ENCODE data around the gene PPM1M. TPM values are rescaled to one million over a fixed set of nuclear protein-coding genes. Genes with fewer than 3 reads are reported as not detected.

PPM1M gene
- total RNA-seq, 1 donor, result 28.2 TPM

- H3K4me2 ChIP-seq (ENCODE audit: insufficient read depth, low read length), result no peak overlapping the region
- H3K4me3 ChIP-seq (ENCODE audit: insufficient read depth, low read length), result no peak overlapping the region
- peaks cover 18% of the 10 kb centered on the region for H3K4me1 ChIP-seq (ENCODE audit: insufficient read depth, low read length)
- peaks cover 71% of the 10 kb centered on the region for H3K36me3 ChIP-seq (ENCODE audit: insufficient read depth, low read length)
- no peak overlapping the region for H3K27ac ChIP-seq (ENCODE audit: low read depth, low read length)
- H3K9me3 ChIP-seq (ENCODE audit: low read depth, low read length), result no peaks in the 10 kb centered on the region
- peaks cover 19% of the 10 kb centered on the region for H3K79me2 ChIP-seq (ENCODE audit: insufficient read depth, low read length)
- H4K20me1 ChIP-seq (ENCODE audit: insufficient read depth, low read length), result peaks cover 12% of the 10 kb centered on the region
- no peak for DNase-seq (ENCODE audit: insufficient read length, low spot score, missing footprints)
- no peak for TF ChIP-seq CTCF (IDR thresholded peaks at IDR 0.05; ENCODE audit: extremely low read depth, low read depth, low read length)
- H3K27me3 ChIP-seq (ENCODE audit: insufficient read depth, low read length), result no peaks in the 10 kb centered on the region
- H2AFZ ChIP-seq (ENCODE audit: low read length), result no peak overlapping the region
Observed at GRCh38 chr3:52202384-52203077, 43.0 kb upstream of the PPM1M start.

GRCh38 chr3:52203701-52204100 is 41.9 kb upstream of the PPM1M start:
- Histone ChIP-seq H3K4me1 (ENCODE audit: insufficient read depth, low read length) (peaks cover 12% of the 10 kb centered on the region), H3K36me3 (ENCODE audit: insufficient read depth, low read length) (peaks cover 83% of the 10 kb centered on the region), H3K79me2 (ENCODE audit: insufficient read depth, low read length) (peaks cover 11% of the 10 kb centered on the region), H3K9me3 (ENCODE audit: low read depth, low read length) (no peaks in the 10 kb centered on the region), H3K4me2 (ENCODE audit: insufficient read depth, low read length) (no peak overlapping the region), H4K20me1 (ENCODE audit: insufficient read depth, low read length) (peaks cover 11% of the 10 kb centered on the region), H2AFZ (ENCODE audit: low read length) (no peak overlapping the region), H3K4me3 (ENCODE audit: insufficient read depth, low read length) (no peak overlapping the region), H3K27me3 (ENCODE audit: insufficient read depth, low read length) (no peaks in the 10 kb centered on the region), H3K27ac (ENCODE audit: low read depth, low read length) (no peak overlapping the region)
- no peak for DNase-seq (ENCODE audit: insufficient read length, low spot score, missing footprints)
- TF ChIP-seq CTCF (IDR thresholded peaks at IDR 0.05; ENCODE audit: extremely low read depth, low read depth, low read length), result no peak

- Histone ChIP-seq H3K9me3 (ENCODE audit: low read depth, low read length) (no peaks in the 10 kb centered on the region), H2AFZ (ENCODE audit: low read length) (no peak overlapping the region), H3K36me3 (ENCODE audit: insufficient read depth, low read length) (peaks cover 89% of the 10 kb centered on the region), H3K4me1 (ENCODE audit: insufficient read depth, low read length) (peaks cover 5% of the 10 kb centered on the region), H3K4me3 (ENCODE audit: insufficient read depth, low read length) (no peak overlapping the region), H3K27me3 (ENCODE audit: insufficient read depth, low read length) (no peaks in the 10 kb centered on the region), H3K4me2 (ENCODE audit: insufficient read depth, low read length) (no peak overlapping the region), H3K27ac (ENCODE audit: low read depth, low read length) (no peak overlapping the region), H4K20me1 (ENCODE audit: insufficient read depth, low read length) (peaks cover 3% of the 10 kb centered on the region), H3K79me2 (ENCODE audit: insufficient read depth, low read length) (peaks cover 3% of the 10 kb centered on the region)
- DNase-seq (ENCODE audit: insufficient read length, low spot score, missing footprints), result no peak
- TF ChIP-seq CTCF (IDR thresholded peaks at IDR 0.05; ENCODE audit: extremely low read depth, low read depth, low read length), result no peak
Observed at GRCh38 chr3:52204337-52205073, 41.1 kb upstream of the PPM1M start.

- Histone ChIP-seq H3K36me3 (ENCODE audit: insufficient read depth, low read length) (peaks cover 93% of the 10 kb centered on the region), H3K4me1 (ENCODE audit: insufficient read depth, low read length) (peaks cover 4% of the 10 kb centered on the region), H3K4me3 (ENCODE audit: insufficient read depth, low read length) (no peak overlapping the region), H3K4me2 (ENCODE audit: insufficient read depth, low read length) (no peak overlapping the region), H4K20me1 (ENCODE audit: insufficient read depth, low read length) (peaks cover 3% of the 10 kb centered on the region), H3K79me2 (ENCODE audit: insufficient read depth, low read length) (no peaks in the 10 kb centered on the region), H3K27me3 (ENCODE audit: insufficient read depth, low read length) (no peaks in the 10 kb centered on the region), H3K9me3 (ENCODE audit: low read depth, low read length) (no peaks in the 10 kb centered on the region), H3K27ac (ENCODE audit: low read depth, low read length) (no peak overlapping the region), H2AFZ (ENCODE audit: low read length) (no peak overlapping the region)
- peak; percentile 79 for DNase-seq (ENCODE audit: insufficient read length, low spot score, missing footprints)
- TF ChIP-seq CTCF (IDR thresholded peaks at IDR 0.05; ENCODE audit: extremely low read depth, low read depth, low read length), result no peak
Observed at GRCh38 chr3:52205727-52206372, 39.7 kb upstream of the PPM1M start.

Data from osteoblast (primary cell).